ENCODE measurements around the gene WDFY4.

DNA sequence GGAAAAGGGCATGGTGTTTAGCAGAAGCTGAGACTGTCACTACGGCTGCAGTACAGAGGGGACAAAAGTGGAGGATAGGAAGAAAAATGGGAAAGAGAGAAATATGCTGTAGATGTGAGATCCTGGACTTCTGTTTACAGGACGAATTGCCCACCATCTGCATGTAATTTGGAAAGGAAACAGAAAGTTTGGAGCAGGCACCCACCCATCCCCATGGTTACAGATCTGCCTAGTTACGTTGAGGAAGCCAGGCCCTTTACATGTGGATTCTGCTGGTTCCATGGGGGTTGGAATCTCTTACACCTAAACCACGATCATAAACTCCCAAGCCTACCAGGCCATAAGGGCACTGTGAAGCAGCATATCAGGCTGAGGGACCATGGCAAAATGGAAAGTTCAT, 84.3 kb downstream of the WDFY4 start:
- TF ChIP-seq POLR2AphosphoS5 (IDR thresholded peaks at IDR 0.05; ENCODE audit: low read depth, low read length), result no peak
- TF ChIP-seq CTCF (IDR thresholded peaks at IDR 0.05 in 2 of 3, conservative IDR thresholded peaks at IDR 0.05 in 1 of 3; ENCODE audit: borderline replicate concordance in 1 of 3, insufficient read depth in 1 of 3, low read depth in 2 of 3, low read length in 2 of 3), result no peak
- TF ChIP-seq YY1 (IDR thresholded peaks at IDR 0.05; ENCODE audit: extremely low read depth, insufficient replicate concordance, low read depth, low read length), result no peak
- TF ChIP-seq ZNF274 (IDR thresholded peaks at IDR 0.05; ENCODE audit: low read depth, low read length), result no peak
- no peak for TF ChIP-seq EZH2phosphoT487 (IDR thresholded peaks at IDR 0.05; ENCODE audit: borderline replicate concordance)
- no peak for TF ChIP-seq FOSL1 (IDR thresholded peaks at IDR 0.05; ENCODE audit: low read depth)
- no peak for TF ChIP-seq ATF3 (IDR thresholded peaks at IDR 0.05)
- TF ChIP-seq, protein P1, sequence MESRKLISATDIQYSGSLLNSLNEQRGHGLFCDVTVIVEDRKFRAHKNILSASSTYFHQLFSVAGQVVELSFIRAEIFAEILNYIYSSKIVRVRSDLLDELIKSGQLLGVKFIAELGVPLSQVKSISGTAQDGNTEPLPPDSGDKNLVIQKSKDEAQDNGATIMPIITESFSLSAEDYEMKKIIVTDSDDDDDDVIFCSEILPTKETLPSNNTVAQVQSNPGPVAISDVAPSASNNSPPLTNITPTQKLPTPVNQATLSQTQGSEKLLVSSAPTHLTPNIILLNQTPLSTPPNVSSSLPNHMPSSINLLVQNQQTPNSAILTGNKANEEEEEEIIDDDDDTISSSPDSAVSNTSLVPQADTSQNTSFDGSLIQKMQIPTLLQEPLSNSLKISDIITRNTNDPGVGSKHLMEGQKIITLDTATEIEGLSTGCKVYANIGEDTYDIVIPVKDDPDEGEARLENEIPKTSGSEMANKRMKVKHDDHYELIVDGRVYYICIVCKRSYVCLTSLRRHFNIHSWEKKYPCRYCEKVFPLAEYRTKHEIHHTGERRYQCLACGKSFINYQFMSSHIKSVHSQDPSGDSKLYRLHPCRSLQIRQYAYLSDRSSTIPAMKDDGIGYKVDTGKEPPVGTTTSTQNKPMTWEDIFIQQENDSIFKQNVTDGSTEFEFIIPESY (IDR thresholded peaks at IDR 0.05; ENCODE audit: extremely low read depth, insufficient replicate concordance, low read length), result no peak
- no peak for TF ChIP-seq POLR2A (IDR thresholded peaks at IDR 0.05; ENCODE audit: borderline replicate concordance, extremely low read depth, insufficient read depth, insufficient read length)
